Heart right ventricle (tissue), 16 donors: ENCODE measurements around the gene HS1BP3. TPM values are rescaled to one million over a fixed set of nuclear protein-coding genes. Genes with fewer than 3 reads are reported as not detected.

Experiments used
- ATAC-seq, 8 donors: fragments of 200-7000 bp; cut with Tn5 transposase; one replicate each; pipeline ENCODE4 v1.9.1; 2020; ENCODE audit warnings: mild to moderate bottlenecking in 8 of 8, moderate library complexity in 8 of 8, moderate number of reproducible peaks in 1 of 8
- DNase-seq, 2 donors: peaks; one replicate each; pipeline ENCODE4 v3.0.0-alpha.2; 2020
- H3K27ac ChIP-seq, 10 donors: fragments of 200-600 bp; sonication (generic) in 2 of 10; one replicate each; pipeline versions ENCODE4 v1.5.0 to v1.8.0; 2020 to 2022; ENCODE audit warnings: mild to moderate bottlenecking in 3 of 10
- H3K27me3 ChIP-seq, 7 donors: fragments of 200-600 bp; one replicate each; pipeline ENCODE4 v1.8.0; 2021 to 2022; ENCODE audit warnings: mild to moderate bottlenecking in 2 of 7
- H3K36me3 ChIP-seq, 9 donors: fragments of 200-600 bp; sonication (generic) in 1 of 9; one replicate each; pipeline versions ENCODE4 v1.5.0 to v1.8.0; 2020 to 2022; ENCODE audit warnings: mild to moderate bottlenecking in 2 of 9
- H3K4me1 ChIP-seq, 9 donors: fragments of 200-600 bp; sonication (generic) in 1 of 9; one replicate each; pipeline versions ENCODE4 v1.5.0 to v1.8.0; 2020 to 2022; ENCODE audit warnings: mild to moderate bottlenecking in 4 of 9
- H3K4me3 ChIP-seq, 10 donors: fragments of 200-600 bp; sonication (generic) in 2 of 10; one replicate each; pipeline versions ENCODE4 v1.5.0 to v1.8.0; 2020 to 2022; ENCODE audit warnings: mild to moderate bottlenecking in 7 of 10, moderate library complexity in 2 of 10
- H3K9me3 ChIP-seq, 11 donors: fragments of 200-600 bp in 10 of 11; sonication (generic) in 2 of 11; one replicate each; pipeline versions ENCODE4 v1.5.0 to v1.8.0; 2013 to 2022; ENCODE audit warnings: mild to moderate bottlenecking in 2 of 11, control low read depth in 1 of 11, moderate library complexity in 1 of 11
- WGBS, 2 donors: extraction: QIAGEN DNeasy Blood & Tissue Kit; methylation state at CpG; one replicate each; pipeline ENCODE4 v1.1.7; 2013; ENCODE audit warnings: inconsistent platforms in 1 of 2; 5-methylcytosine and 5-hydroxymethylcytosine counted together
- intact Hi-C, 10 donors: fragments of 100-400 bp; cut with DNase I; formaldehyde crosslinking; loops; one replicate each; pipeline versions ENCODE4 v1.11.1 to v1.14.2; 2022
- polyA plus RNA-seq, 2 donors: library from polyadenylated mRNA; stranded (reverse); fragments of 200-250 nt; gene quantifications; one replicate each; pipeline ENCODE4 v1.2.3, GENCODE V29; 2013
- total RNA-seq, 10 donors: library from RNA; stranded (reverse); fragmentation: NEBNext Ultra II Directional in 3 of 10; extraction: Animal tissue kit (Norgen Biotek cat#: 25700) in 3 of 10; gene quantifications; one replicate each; pipeline versions ENCODE4 v1.2.1 to v1.2.4, GENCODE V29; 2021 to 2023
- TF ChIP-seq, protein P1 (sequence below), 9 donors: fragments of 200-600 bp; sonication (generic) in 2 of 9; IDR thresholded peaks; one replicate each; pipeline versions ENCODE4 v1.5.0 to v1.8.0; 2021 to 2022; ENCODE audit warnings: antibody characterized with exemption in 9 of 9, mild to moderate bottlenecking in 5 of 9, moderate library complexity in 1 of 9
- donor health status: Arrhythmogenic right ventricular cardiomyopathy.
- donor health status: ischemic (EF 13 %, LVEDD 7.1; RV severe dilation, severe dysfunction).
- donor health status: healthy with polysubstance abuse.
- donor health status: DM: no; HTN: yes; CAD: no.
- donor health status: DM: no; HTN: no; CAD: no.
- donor health status: ischemic (EF 25% LVEDD 6.9; RV normal size, moderate dysfunction).
- donor health status: ischemic (EF 25% LVEDD 5.7; RV mildly dilated, moderate dysfunction).
- donor health status: healthy.
- donor health status: DM: yes; HTN: yes; CAD: no.
- donor health status: Ischemic cardiomyopathy.
- donor health status: ischemic (EF 35%, LVEDD 5.7; RV mildly dilated, moderate dysfunction).
- donor health status: nonischemic (EF 11% LVEDD 7.7; RV severe dilation, severe dysfunction).
- donor health status: DM: yes; HTN: yes; CAD: no.
- donor health status: PGD.
- donor health status: ischemic (EF 29% LVEDD 5.4; RV normal size, mild dysfunction).
- donor health status: nonischemic (EF 23%, LVEDD 6.1; RV moderate dilation, normal function).

HS1BP3 gene
- total and polyA plus RNA-seq, 12 donors, result 11.3 to 26.3 (median 16.5) TPM

GRCh38 chr2:20596973-20597859, 53.7 kb downstream of the HS1BP3 start:
- WGBS, 2 donors, result 32 to 51% methylated on average over 9 of the region's 9 CpGs
- no peaks in the 10 kb centered on the region for H3K27me3 ChIP-seq
- ATAC-seq, result peak; percentile 69 to 88 (median 81)
- intact Hi-C loops, result loop anchor here in 3 of 10 donors (2.0 to 5.0 kb wide), 3 partner anchors 16 to 35 kb away; no protein-coding TSS in a partner anchor
- TF ChIP-seq, protein P1, sequence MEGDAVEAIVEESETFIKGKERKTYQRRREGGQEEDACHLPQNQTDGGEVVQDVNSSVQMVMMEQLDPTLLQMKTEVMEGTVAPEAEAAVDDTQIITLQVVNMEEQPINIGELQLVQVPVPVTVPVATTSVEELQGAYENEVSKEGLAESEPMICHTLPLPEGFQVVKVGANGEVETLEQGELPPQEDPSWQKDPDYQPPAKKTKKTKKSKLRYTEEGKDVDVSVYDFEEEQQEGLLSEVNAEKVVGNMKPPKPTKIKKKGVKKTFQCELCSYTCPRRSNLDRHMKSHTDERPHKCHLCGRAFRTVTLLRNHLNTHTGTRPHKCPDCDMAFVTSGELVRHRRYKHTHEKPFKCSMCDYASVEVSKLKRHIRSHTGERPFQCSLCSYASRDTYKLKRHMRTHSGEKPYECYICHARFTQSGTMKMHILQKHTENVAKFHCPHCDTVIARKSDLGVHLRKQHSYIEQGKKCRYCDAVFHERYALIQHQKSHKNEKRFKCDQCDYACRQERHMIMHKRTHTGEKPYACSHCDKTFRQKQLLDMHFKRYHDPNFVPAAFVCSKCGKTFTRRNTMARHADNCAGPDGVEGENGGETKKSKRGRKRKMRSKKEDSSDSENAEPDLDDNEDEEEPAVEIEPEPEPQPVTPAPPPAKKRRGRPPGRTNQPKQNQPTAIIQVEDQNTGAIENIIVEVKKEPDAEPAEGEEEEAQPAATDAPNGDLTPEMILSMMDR (IDR thresholded peaks at IDR 0.05), result no peak
- H3K4me3 ChIP-seq, result no peak overlapping the region
- peaks cover 36 to 93% (median 74%) of the 10 kb centered on the region in 9 donors for H3K4me1 ChIP-seq
- H3K36me3 ChIP-seq, result no peaks in the 10 kb centered on the region
- DNase-seq, result peak; percentile 77 to 84
- H3K27ac ChIP-seq, result peak overlapping the region; percentile 68 to 88 (median 83)
- peaks cover 0 to 5% (median 0%) of the 10 kb centered on the region in 11 donors for H3K9me3 ChIP-seq

DNA sequence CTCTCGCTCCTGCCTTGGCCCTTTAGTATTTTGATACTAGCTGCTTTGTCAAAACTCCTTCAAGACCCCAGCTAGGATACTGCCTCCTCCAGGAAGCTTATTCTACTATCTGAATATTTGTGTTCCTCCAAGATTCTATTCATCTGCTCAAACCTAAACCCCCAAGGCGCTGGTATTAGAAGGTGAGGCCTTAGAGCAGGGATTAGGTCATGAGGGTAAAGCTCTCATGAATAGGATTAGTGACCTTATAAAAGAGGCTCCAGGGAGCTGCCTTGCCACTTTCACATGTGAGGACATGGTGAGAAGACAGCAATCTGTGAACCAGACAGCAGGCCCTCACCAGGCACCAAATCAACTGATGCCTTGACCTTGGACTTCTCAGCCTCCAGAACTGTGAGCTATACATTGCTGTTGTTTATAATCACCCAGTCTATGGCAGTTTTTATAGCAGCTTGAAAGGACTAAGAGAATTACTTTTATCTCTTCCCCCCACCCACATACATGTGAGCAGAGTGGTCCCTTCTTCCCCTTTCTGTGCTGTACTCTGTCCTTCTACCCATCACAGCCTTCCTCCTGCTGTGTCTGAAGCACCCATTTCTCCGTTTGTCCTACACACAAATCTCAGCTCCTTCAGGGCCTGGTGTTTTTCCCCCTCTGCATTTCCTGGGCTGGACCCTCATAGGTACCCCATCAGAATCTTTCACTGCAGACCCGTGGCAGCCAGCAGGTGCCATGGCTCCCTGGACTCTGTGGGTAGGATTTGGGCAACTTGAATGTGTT, 54.5 kb downstream of the HS1BP3 start:
- H3K27ac ChIP-seq, result peak overlapping the region; percentile 68 to 88 (median 83)
- TF ChIP-seq, protein P1 (IDR thresholded peaks at IDR 0.05), result no peak
- no peaks in the 10 kb centered on the region for H3K36me3 ChIP-seq
- intact Hi-C loops, result loop anchor here in 3 of 10 donors (2.0 to 5.0 kb wide), 3 partner anchors 16 to 36 kb away; no protein-coding TSS in a partner anchor
- H3K4me3 ChIP-seq, result no peak overlapping the region
- no peak for ATAC-seq
- peaks cover 37 to 93% (median 78%) of the 10 kb centered on the region in 9 donors for H3K4me1 ChIP-seq
- DNase-seq, result no peak
- H3K27me3 ChIP-seq, result no peaks in the 10 kb centered on the region
- H3K9me3 ChIP-seq, result no peaks in the 10 kb centered on the region
- WGBS, 2 donors, result 88 to 89% methylated on average over 4 of the region's 4 CpGs

- Histone ChIP-seq H3K27ac (peak overlapping the region; percentile 68 to 88 (median 83)), H3K9me3 (no peaks in the 10 kb centered on the region), H3K27me3 (no peaks in the 10 kb centered on the region), H3K36me3 (no peaks in the 10 kb centered on the region), H3K4me1 (peaks cover 44 to 94% (median 76%) of the 10 kb centered on the region in 9 donors), H3K4me3 (no peak overlapping the region)
- 74 to 77% methylated on average over 14 of the region's 14 CpGs for WGBS, 2 donors
- peak in 1 of 2 donors; percentile 17 for DNase-seq
- peak in 1 of 8 donors; percentile 18 for ATAC-seq
- intact Hi-C loops, result loop anchor here in 3 of 10 donors (2.0 to 5.0 kb wide), 3 partner anchors 15 to 37 kb away; no protein-coding TSS in a partner anchor
- TF ChIP-seq, protein P1 (IDR thresholded peaks at IDR 0.05), result no peak
Measured at GRCh38 chr2:20595439-20596192, 55.3 kb downstream of the HS1BP3 start.
